Colonic mucosa (tissue), 4 donors: ENCODE results near the gene DBF4. TPM values are rescaled to one million over a fixed set of nuclear protein-coding genes. Genes with fewer than 3 reads are reported as not detected.
"Not testable (repeated sequence)": the region's sequence is repeated elsewhere in the genome, so short reads cannot be mapped to it uniquely, and the experiment has no call there.

Experiments used
- DNase-seq: peaks from one replicate; pipeline ENCODE4 v3.0.0-alpha.2; 2020
- H3K27ac ChIP-seq: fragments of 200-600 bp; one replicate; pipeline ENCODE4 v1.8.0; 2021
- H3K27me3 ChIP-seq: fragments of 200-600 bp; one replicate; pipeline ENCODE4 v1.8.0; 2021
- H3K36me3 ChIP-seq: fragments of 200-600 bp; one replicate; pipeline ENCODE4 v1.8.0; 2021
- H3K4me1 ChIP-seq: fragments of 200-600 bp; one replicate; pipeline ENCODE4 v1.8.0; 2021; ENCODE audit warnings: mild to moderate bottlenecking
- H3K4me3 ChIP-seq: fragments of 200-600 bp; one replicate; pipeline ENCODE4 v1.8.0; 2021
- H3K9ac ChIP-seq, 2 donors: one replicate each; pipeline ENCODE4 v1.7.0; 2013; ENCODE audit warnings: control low read depth in 2 of 2, low read depth in 2 of 2, low read length in 2 of 2
- H3K9me3 ChIP-seq: fragments of 200-600 bp; one replicate; pipeline ENCODE4 v1.8.0; 2021
- CTCF ChIP-seq: fragments of 200-600 bp; IDR thresholded peaks from one replicate; pipeline ENCODE4 v1.8.0; 2022; ENCODE audit warnings: antibody characterized with exemption, mild to moderate bottlenecking
- intact Hi-C: fragments of 100-400 bp; cut with DNase I; formaldehyde crosslinking; loops from one replicate; pipeline ENCODE4 v1.14.1; 2022
- total RNA-seq, 2 donors: library from RNA; stranded (reverse); fragmentation: NEBNext Ultra II Directional in 1 of 2; extraction: Animal tissue kit (Norgen Biotek cat#: 25700) in 1 of 2; gene quantifications; one replicate each; pipeline ENCODE4 v1.2.1, GENCODE V29; 2021
- donor health status: healthy.
- donor health status: DM: no; HTN: no; CAD: no.
- donor health status: DM: no; HTN: no; CAD: no.

DBF4 gene
- total RNA-seq, 2 donors from 2014 or later, result 17.8 to 31.4 TPM

GRCh38 chr7:87895363-87895762 is 19.1 kb downstream of the DBF4 start:
- intact Hi-C loops, result no loop called here
- no peaks in the 10 kb centered on the region for H3K27me3 ChIP-seq
- no peaks in the 10 kb centered on the region for H3K36me3 ChIP-seq
- no peaks in the 10 kb centered on the region for H3K9me3 ChIP-seq
- no peak for DNase-seq
- no peak overlapping the region for H3K27ac ChIP-seq
- no peak overlapping the region for H3K4me3 ChIP-seq
- no peaks in the 10 kb centered on the region for H3K4me1 ChIP-seq
- no peak for TF ChIP-seq CTCF
- H3K9ac ChIP-seq, result no peak overlapping the region

- H3K27me3 ChIP-seq, result no peaks in the 10 kb centered on the region
- no peak for TF ChIP-seq CTCF
- no peak overlapping the region for H3K27ac ChIP-seq
- H3K9ac ChIP-seq, result no peak overlapping the region
- DNase-seq, result no peak
- H3K4me1 ChIP-seq, result no peaks in the 10 kb centered on the region
- H3K36me3 ChIP-seq, result no peaks in the 10 kb centered on the region
- no peaks in the 10 kb centered on the region for H3K9me3 ChIP-seq
- no peak overlapping the region for H3K4me3 ChIP-seq
- intact Hi-C loops, result no loop called here
Measured at GRCh38 chr7:87899255-87899654, 23.0 kb downstream of the DBF4 start.

- H3K9me3 ChIP-seq, H3K9ac ChIP-seq, H3K4me1 ChIP-seq, H3K36me3 ChIP-seq, DNase-seq, H3K27ac ChIP-seq, intact Hi-C loops, H3K27me3 ChIP-seq, H3K4me3 ChIP-seq: not testable (repeated sequence)
Measured at GRCh38 chr7:87907136-87907906, 31.0 kb downstream of the DBF4 start.

- DNase-seq, H3K27ac ChIP-seq, intact Hi-C loops, H3K4me1 ChIP-seq, H3K36me3 ChIP-seq, H3K4me3 ChIP-seq, H3K9me3 ChIP-seq, H3K27me3 ChIP-seq, H3K9ac ChIP-seq: not testable (repeated sequence)
Measured at GRCh38 chr7:87908814-87909213, 32.5 kb downstream of the DBF4 start.

- H3K9me3 ChIP-seq, result no peaks in the 10 kb centered on the region
- H3K4me3 ChIP-seq, result no peak overlapping the region
- no peaks in the 10 kb centered on the region for H3K36me3 ChIP-seq
- H3K27ac ChIP-seq, result no peak overlapping the region
- DNase-seq, result no peak
- no peak overlapping the region for H3K9ac ChIP-seq
- intact Hi-C loops, result no loop called here
- H3K4me1 ChIP-seq, result no peaks in the 10 kb centered on the region
- no peak for TF ChIP-seq CTCF
- no peaks in the 10 kb centered on the region for H3K27me3 ChIP-seq
Measured at GRCh38 chr7:87912121-87912520, 35.8 kb downstream of the DBF4 start.

GRCh38 chr7:87918740-87919139 is 42.4 kb downstream of the DBF4 start:
- H3K27ac ChIP-seq, result no peak overlapping the region
- DNase-seq, result no peak
- no peak overlapping the region for H3K4me3 ChIP-seq
- no peaks in the 10 kb centered on the region for H3K27me3 ChIP-seq
- intact Hi-C loops, result no loop called here
- no peaks in the 10 kb centered on the region for H3K36me3 ChIP-seq
- H3K4me1 ChIP-seq, result no peaks in the 10 kb centered on the region
- H3K9me3 ChIP-seq, result no peaks in the 10 kb centered on the region
- no peak for TF ChIP-seq CTCF
- H3K9ac ChIP-seq, result no peak overlapping the region
